ENCODE measurements around the gene SPTAN1. TPM values are rescaled to one million over a fixed set of nuclear protein-coding genes. Genes with fewer than 3 reads are reported as not detected.
A peak's percentile ranks its signal among the peaks of the same experiment; 100 is the strongest.
"Not testable (repeated sequence)": the region's sequence is repeated elsewhere in the genome, so short reads cannot be mapped to it uniquely, and the experiment has no call there.

Gene SPTAN1
- total RNA-seq, 2 experiments from 2014 or later, result 355 to 358 TPM

GRCh38 chr9:128556926-128557634 lies 4.7 kb downstream of the SPTAN1 start:
- Mint-ChIP-seq H3K36me3 (peaks cover 12% of the 10 kb centered on the region), H3K27ac (no peak overlapping the region), H3K4me3 (no peak overlapping the region), H3K27me3 (no peaks in the 10 kb centered on the region), H3K4me1 (peaks cover 30% of the 10 kb centered on the region), H3K9me3 (no peaks in the 10 kb centered on the region)
- no peak for DNase-seq
- ATAC-seq (ENCODE audit: low read depth), result no peak
- POLR2A ChIA-PET, result interaction anchor here (0.6 kb wide), 1 partner anchor 14 kb away, joined by 3 read pairs; no protein-coding TSS in a partner anchor

GRCh38 chr9:128558431-128559310 lies 6.3 kb downstream of the SPTAN1 start:
- no peak for DNase-seq
- peak overlapping the region; percentile 63 for H3K27ac Mint-ChIP-seq
- H3K9me3 Mint-ChIP-seq, result no peaks in the 10 kb centered on the region
- H3K36me3 Mint-ChIP-seq, result peaks cover 15% of the 10 kb centered on the region
- H3K27me3 Mint-ChIP-seq, result no peaks in the 10 kb centered on the region
- POLR2A ChIA-PET, result interaction anchor here (0.7 to 1.2 kb wide), 2 partner anchors 8 to 53 kb away, joined by 3 to 6 read pairs; no protein-coding TSS in a partner anchor
- H3K4me3 Mint-ChIP-seq, result peak overlapping the region; percentile 47
- peak; percentile 62 for ATAC-seq (ENCODE audit: low read depth)
- H3K4me1 Mint-ChIP-seq, result peaks cover 30% of the 10 kb centered on the region

GRCh38 chr9:128565578-128565977 lies 13.2 kb downstream of the SPTAN1 start:
- Mint-ChIP-seq H3K9me3 (no peaks in the 10 kb centered on the region), H3K27ac (no peak overlapping the region), H3K4me3 (no peak overlapping the region), H3K27me3 (no peaks in the 10 kb centered on the region), H3K36me3 (peaks cover 20% of the 10 kb centered on the region), H3K4me1 (peaks cover 9% of the 10 kb centered on the region)
- no peak for ATAC-seq (ENCODE audit: low read depth)
- DNase-seq, result no peak
- POLR2A ChIA-PET, result interaction anchor here (1.3 kb wide), 1 partner anchor 13 kb away, joined by 3 read pairs; no protein-coding TSS in a partner anchor

GRCh38 chr9:128568470-128569078 lies 16.2 kb downstream of the SPTAN1 start:
- no peak overlapping the region for H3K27ac Mint-ChIP-seq
- peaks cover 9% of the 10 kb centered on the region for H3K4me1 Mint-ChIP-seq
- DNase-seq (no peak), ATAC-seq (ENCODE audit: low read depth) (no peak)
- H3K9me3 Mint-ChIP-seq, result no peaks in the 10 kb centered on the region
- H3K27me3 Mint-ChIP-seq, result no peaks in the 10 kb centered on the region
- peaks cover 25% of the 10 kb centered on the region for H3K36me3 Mint-ChIP-seq
- no peak overlapping the region for H3K4me3 Mint-ChIP-seq
- POLR2A ChIA-PET, result interaction anchor here (2.8 kb wide), 1 partner anchor 16 kb away, joined by 8 read pairs; the partner anchor contains the start of gene SPTAN1

GRCh38 chr9:128575469-128575868 lies 23.1 kb downstream of the SPTAN1 start:
- H3K4me1 Mint-ChIP-seq, result peaks cover 2% of the 10 kb centered on the region
- ATAC-seq (ENCODE audit: low read depth) (no peak), DNase-seq (no peak)
- no peak overlapping the region for H3K27ac Mint-ChIP-seq
- no peaks in the 10 kb centered on the region for H3K9me3 Mint-ChIP-seq
- POLR2A ChIA-PET, result no interaction called here
- H3K36me3 Mint-ChIP-seq, result peaks cover 32% of the 10 kb centered on the region
- H3K4me3 Mint-ChIP-seq, result no peak overlapping the region
- H3K27me3 Mint-ChIP-seq, result no peaks in the 10 kb centered on the region

- POLR2A ChIA-PET, result no interaction called here
- no peaks in the 10 kb centered on the region for H3K27me3 Mint-ChIP-seq
- H3K9me3 Mint-ChIP-seq, result no peaks in the 10 kb centered on the region
- no peak for ATAC-seq (ENCODE audit: low read depth)
- H3K36me3 Mint-ChIP-seq, result peaks cover 34% of the 10 kb centered on the region
- no peak overlapping the region for H3K4me3 Mint-ChIP-seq
- H3K27ac Mint-ChIP-seq, result no peak overlapping the region
- DNase-seq, result no peak
- H3K4me1 Mint-ChIP-seq, result peaks cover 2% of the 10 kb centered on the region
Observed at GRCh38 chr9:128575916-128576315, 23.5 kb downstream of the SPTAN1 start.

GRCh38 chr9:128577206-128577605 lies 24.8 kb downstream of the SPTAN1 start:
- Mint-ChIP-seq H3K36me3 (peaks cover 33% of the 10 kb centered on the region), H3K27ac (no peak overlapping the region), H3K4me3 (no peak overlapping the region), H3K4me1 (peaks cover under 1% of the 10 kb centered on the region), H3K9me3 (no peaks in the 10 kb centered on the region), H3K27me3 (no peaks in the 10 kb centered on the region)
- DNase-seq (no peak), ATAC-seq (ENCODE audit: low read depth) (no peak)
- POLR2A ChIA-PET, result interaction anchor here (0.6 kb wide), 1 partner anchor 121 kb away, joined by 3 read pairs; no protein-coding TSS in a partner anchor

- ATAC-seq (ENCODE audit: low read depth) (no peak), DNase-seq (no peak)
- Mint-ChIP-seq H3K4me3 (no peak overlapping the region), H3K36me3 (peaks cover 40% of the 10 kb centered on the region), H3K27me3 (no peaks in the 10 kb centered on the region), H3K9me3 (no peaks in the 10 kb centered on the region), H3K4me1 (no peaks in the 10 kb centered on the region), H3K27ac (no peak overlapping the region)
- POLR2A ChIA-PET, result interaction anchor here (0.6 to 1.4 kb wide), 2 partner anchors 26 to 87 kb away, joined by 3 read pairs; no protein-coding TSS in a partner anchor
Observed at GRCh38 chr9:128579194-128579593, 26.8 kb downstream of the SPTAN1 start.

- H3K27ac Mint-ChIP-seq, result no peak overlapping the region
- H3K27me3 Mint-ChIP-seq, result no peaks in the 10 kb centered on the region
- POLR2A ChIA-PET, result no interaction called here
- ATAC-seq (ENCODE audit: low read depth), result no peak
- peaks cover 48% of the 10 kb centered on the region for H3K36me3 Mint-ChIP-seq
- no peaks in the 10 kb centered on the region for H3K9me3 Mint-ChIP-seq
- no peak overlapping the region for H3K4me3 Mint-ChIP-seq
- DNase-seq, result no peak
- H3K4me1 Mint-ChIP-seq, result no peaks in the 10 kb centered on the region
Observed at GRCh38 chr9:128580731-128581130, 28.3 kb downstream of the SPTAN1 start.

- DNase-seq; ATAC-seq (ENCODE audit: low read depth); H3K27ac Mint-ChIP-seq; H3K4me1 Mint-ChIP-seq; H3K27me3 Mint-ChIP-seq; H3K9me3 Mint-ChIP-seq; H3K4me3 Mint-ChIP-seq; POLR2A ChIA-PET: not testable (repeated sequence)
- peaks cover 53% of the 10 kb centered on the region for H3K36me3 Mint-ChIP-seq
Observed at GRCh38 chr9:128585155-128585554, 32.8 kb downstream of the SPTAN1 start.

- not testable (repeated sequence) for H3K4me3 Mint-ChIP-seq, H3K27me3 Mint-ChIP-seq, H3K4me1 Mint-ChIP-seq, DNase-seq, H3K9me3 Mint-ChIP-seq
- POLR2A ChIA-PET, result interaction anchor here (0.6 to 1.9 kb wide), 3 partner anchors 34 to 59 kb away, joined by 3 to 7 read pairs (median 5); partner anchors contain the start of gene SPTAN1
- Mint-ChIP-seq H3K27ac (peak overlapping the region; percentile 50), H3K36me3 (peaks cover 59% of the 10 kb centered on the region)
- peak; percentile 27 for ATAC-seq (ENCODE audit: low read depth)
Observed at GRCh38 chr9:128586934-128587333, 34.5 kb downstream of the SPTAN1 start.

GRCh38 chr9:128587453-128587852 lies 35.1 kb downstream of the SPTAN1 start:
- POLR2A ChIA-PET, result interaction anchor here (0.6 to 1.9 kb wide), 2 partner anchors 35 to 59 kb away, joined by 5 to 7 read pairs; partner anchors contain the start of gene SPTAN1
- peaks cover 57% of the 10 kb centered on the region for H3K36me3 Mint-ChIP-seq
- peaks cover 9% of the 10 kb centered on the region for H3K4me1 Mint-ChIP-seq
- H3K9me3 Mint-ChIP-seq, result no peaks in the 10 kb centered on the region
- peak; percentile 99 for ATAC-seq (ENCODE audit: low read depth)
- no peaks in the 10 kb centered on the region for H3K27me3 Mint-ChIP-seq
- DNase-seq, result peak; percentile 62
- peak overlapping the region; percentile 50 for H3K27ac Mint-ChIP-seq
- H3K4me3 Mint-ChIP-seq, result peak overlapping the region; percentile 0
